SJCRH30 (cell line): Measurements from ENCODE around the gene NGEF. TPM values are rescaled to one million over a fixed set of nuclear protein-coding genes. Genes with fewer than 3 reads are reported as not detected.

ENCODE experiments used
- DNase-seq, 2 experiments: peaks; one replicate each; pipeline ENCODE4 v3.0.0-alpha.2; 2015 to 2020
- H3K27ac ChIP-seq: fragments of 250-450 bp; sonication (Bioruptor Pico); 2 replicates; pipeline ENCODE4 v1.5.1; 2020; ENCODE audit warnings: mild to moderate bottlenecking, moderate library complexity
- H3K27me3 ChIP-seq: fragments of 250-450 bp; sonication (Bioruptor Pico); 2 replicates; pipeline ENCODE4 v1.5.1; 2020; ENCODE audit warnings: mild to moderate bottlenecking, moderate library complexity
- H3K36me3 ChIP-seq: fragments of 250-450 bp; sonication (Bioruptor Pico); 2 replicates; pipeline ENCODE4 v1.5.1; 2020; ENCODE audit warnings: mild to moderate bottlenecking, moderate library complexity
- H3K4me1 ChIP-seq: fragments of 250-450 bp; sonication (Bioruptor Pico); 2 replicates; pipeline ENCODE4 v1.5.1; 2020; ENCODE audit warnings: mild to moderate bottlenecking, moderate library complexity
- H3K4me3 ChIP-seq: fragments of 250-450 bp; sonication (Bioruptor Pico); 2 replicates; pipeline ENCODE4 v1.5.1; 2020; ENCODE audit warnings: mild to moderate bottlenecking, moderate library complexity
- H3K9me3 ChIP-seq: fragments of 250-450 bp; sonication (Bioruptor Pico); replicated peaks from 2 replicates; pipeline ENCODE4 v1.5.1; 2020; ENCODE audit warnings: mild to moderate bottlenecking, moderate library complexity
- total RNA-seq: library from RNA; depleted of rRNA; stranded (reverse); fragments of >200 nt; shearing (Covaris generic); gene quantifications from 2 replicates; pipeline ENCODE4 v1.2.3, GENCODE V29; 2014

The NGEF gene
- total RNA-seq, 1 experiment from 2014 or later: not detected

DNA sequence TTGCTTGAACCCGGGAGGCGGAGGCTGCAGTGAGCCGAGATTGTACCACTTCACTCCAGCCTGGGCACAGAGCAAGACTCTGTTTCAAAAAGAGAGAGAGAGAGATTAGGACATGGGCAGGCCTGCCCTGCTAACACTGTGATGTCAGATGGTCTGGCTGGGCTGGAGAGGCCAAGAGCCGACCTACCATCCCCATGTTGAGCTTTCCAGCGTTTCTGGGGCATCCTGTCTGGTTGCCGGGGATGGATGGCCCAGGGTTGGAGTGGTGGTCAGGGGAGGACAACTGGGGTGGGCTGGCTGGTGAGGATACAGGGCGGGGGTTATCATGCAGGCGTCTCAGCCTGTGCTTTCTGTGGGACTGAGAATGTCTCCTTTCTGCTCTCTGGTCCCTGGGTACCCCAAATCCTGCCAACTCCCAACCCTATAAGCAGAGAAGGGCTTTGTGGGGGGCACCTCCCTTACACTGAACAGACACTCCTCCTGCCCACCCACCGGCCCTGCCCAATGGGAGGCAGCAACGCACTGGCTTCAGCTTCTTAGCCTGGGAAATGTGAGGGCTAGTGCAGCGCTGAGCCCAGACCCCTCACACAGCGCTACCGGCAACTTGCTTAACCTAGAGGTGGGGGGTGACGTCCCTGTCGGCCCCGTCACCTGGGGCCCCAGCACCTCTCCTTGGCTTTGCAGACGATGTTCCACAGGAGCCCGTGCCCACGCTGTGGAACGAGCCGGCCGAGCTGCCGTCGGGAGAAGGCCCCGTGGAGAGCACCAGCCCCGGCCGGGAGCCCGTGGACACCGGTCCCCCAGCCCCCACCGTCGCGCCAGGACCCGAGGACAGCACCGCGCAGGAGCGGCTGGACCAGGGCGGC lies 137.6 kb downstream of the NGEF start:
- no peak for DNase-seq
- H3K4me1 ChIP-seq: peaks cover 2% of the 10 kb centered on the region; the same call in 1 of the 2 replicates
- no peak overlapping the region for H3K27ac ChIP-seq
- no peak overlapping the region for H3K4me3 ChIP-seq
- no peaks in the 10 kb centered on the region for H3K9me3 ChIP-seq
- no peaks in the 10 kb centered on the region for H3K36me3 ChIP-seq
- H3K27me3 ChIP-seq: no peaks in the 10 kb centered on the region

GRCh38 chr2:232874677-232875223 lies 138.3 kb downstream of the NGEF start:
- no peak overlapping the region for H3K4me3 ChIP-seq
- peaks cover 2% of the 10 kb centered on the region; the same call in 1 of the 2 replicates for H3K4me1 ChIP-seq
- no peak for DNase-seq
- no peaks in the 10 kb centered on the region for H3K27me3 ChIP-seq
- H3K27ac ChIP-seq: no peak overlapping the region
- H3K36me3 ChIP-seq: no peaks in the 10 kb centered on the region
- no peaks in the 10 kb centered on the region for H3K9me3 ChIP-seq

- Histone ChIP-seq H3K27ac (no peak overlapping the region), H3K9me3 (no peaks in the 10 kb centered on the region), H3K4me1 (peaks cover 2% of the 10 kb centered on the region; the same call in 1 of the 2 replicates), H3K4me3 (no peak overlapping the region), H3K27me3 (no peaks in the 10 kb centered on the region), H3K36me3 (no peaks in the 10 kb centered on the region)
- DNase-seq: no peak
These were observed 139.0 kb downstream of the NGEF start for GRCh38 chr2:232873909-232874641.

DNA sequence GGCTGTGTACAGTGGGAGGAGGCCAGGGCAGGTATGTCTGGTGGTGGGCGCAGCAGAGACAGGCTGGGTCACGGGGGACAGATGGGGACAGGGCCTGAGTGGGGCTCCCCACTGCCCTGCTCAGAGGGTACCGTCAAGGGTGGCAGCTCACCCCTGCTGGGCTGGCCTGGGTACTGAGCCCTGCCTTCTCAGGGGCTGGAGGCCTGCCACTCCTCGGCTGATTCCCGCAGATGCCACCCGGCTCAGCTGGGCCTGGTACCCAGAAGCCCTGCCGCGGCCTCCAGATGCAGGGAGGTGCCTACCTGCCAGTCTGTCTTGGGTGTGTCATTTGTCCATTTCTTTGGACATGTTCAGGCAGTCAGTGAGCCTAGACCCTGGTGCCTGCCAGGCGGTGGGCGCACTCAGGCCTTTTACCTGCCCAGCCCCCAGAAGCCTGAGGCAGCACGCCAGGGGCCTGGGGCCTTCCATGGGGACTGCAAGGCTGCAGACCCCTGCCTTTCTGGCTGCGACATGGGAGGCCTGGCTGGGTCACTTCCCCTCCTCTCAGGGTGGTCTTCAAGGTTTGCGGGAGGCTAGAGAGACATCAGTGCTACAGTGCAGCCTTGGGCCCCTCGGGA lies 139.7 kb downstream of the NGEF start:
- Histone ChIP-seq H3K36me3 (no peaks in the 10 kb centered on the region), H3K4me3 (no peak overlapping the region), H3K4me1 (peaks cover 2% of the 10 kb centered on the region; the same call in 1 of the 2 replicates), H3K9me3 (no peaks in the 10 kb centered on the region), H3K27ac (no peak overlapping the region), H3K27me3 (no peaks in the 10 kb centered on the region)
- DNase-seq: no peak

GRCh38 chr2:232872826-232873225 lies 140.2 kb downstream of the NGEF start:
- peaks cover 2% of the 10 kb centered on the region; the same call in 1 of the 2 replicates for H3K4me1 ChIP-seq
- H3K36me3 ChIP-seq: no peaks in the 10 kb centered on the region
- no peaks in the 10 kb centered on the region for H3K9me3 ChIP-seq
- DNase-seq: no peak
- H3K27me3 ChIP-seq: no peaks in the 10 kb centered on the region
- no peak overlapping the region for H3K27ac ChIP-seq
- H3K4me3 ChIP-seq: no peak overlapping the region

DNA sequence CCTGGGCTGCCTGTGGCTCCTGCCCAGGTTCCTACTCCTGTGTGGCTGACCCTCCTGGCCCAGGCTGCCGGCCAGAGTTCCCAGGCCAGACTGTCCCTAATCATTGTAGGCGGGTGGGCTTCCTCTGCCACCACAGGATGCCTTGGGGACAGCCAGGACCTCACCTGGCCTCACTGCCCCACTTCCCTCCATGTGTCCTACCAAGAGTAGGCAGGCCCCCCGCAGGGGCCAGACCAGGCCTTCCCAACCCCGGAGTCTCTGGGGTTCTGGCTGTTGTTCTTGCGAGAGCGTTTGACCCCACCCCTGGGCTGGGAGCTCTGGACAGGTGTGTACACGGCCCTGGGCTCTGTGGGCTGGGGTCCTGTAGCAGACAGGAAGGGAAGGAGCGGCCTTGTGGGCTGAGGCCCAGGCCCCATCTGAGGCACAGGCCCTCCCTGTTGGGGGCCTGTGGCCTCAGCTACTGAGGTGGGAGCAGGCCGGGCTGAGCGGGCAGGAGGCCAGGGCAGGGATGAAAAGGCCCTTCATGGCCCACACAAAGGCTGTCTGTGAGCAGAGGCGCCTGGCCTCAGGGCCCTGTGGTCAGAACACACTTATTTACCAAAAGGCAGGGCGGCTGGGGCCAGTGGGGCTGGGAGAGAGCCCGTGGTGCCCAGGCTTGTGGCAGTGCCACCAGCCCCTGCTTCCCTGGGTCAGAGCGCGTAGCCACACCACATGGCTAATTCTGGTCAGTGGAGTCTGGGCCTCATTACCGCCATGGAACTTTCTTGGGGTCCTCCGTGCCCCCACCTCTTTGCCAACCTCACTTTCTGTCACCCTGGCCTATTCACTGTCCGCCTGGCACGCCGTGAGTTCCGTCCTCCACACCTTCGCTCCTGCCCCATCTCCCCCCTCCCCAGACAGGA lies 141.0 kb downstream of the NGEF start:
- Histone ChIP-seq H3K36me3 (no peaks in the 10 kb centered on the region), H3K27me3 (no peaks in the 10 kb centered on the region), H3K4me3 (no peak overlapping the region), H3K4me1 (peaks cover 2% of the 10 kb centered on the region; the same call in 1 of the 2 replicates), H3K27ac (0 out of 2 replicates have a peak overlapping the region, but pooled peaks have one; percentile 0), H3K9me3 (no peaks in the 10 kb centered on the region)
- DNase-seq: peak; percentile 50 to 65

GRCh38 chr2:232871418-232871834 lies 141.6 kb downstream of the NGEF start:
- no peaks in the 10 kb centered on the region for H3K36me3 ChIP-seq
- H3K27ac ChIP-seq: 0 out of 2 replicates have a peak overlapping the region, but pooled peaks have one; percentile 0
- DNase-seq: no peak
- peaks cover 2% of the 10 kb centered on the region; the same call in 1 of the 2 replicates for H3K4me1 ChIP-seq
- H3K9me3 ChIP-seq: no peaks in the 10 kb centered on the region
- no peaks in the 10 kb centered on the region for H3K27me3 ChIP-seq
- no peak overlapping the region for H3K4me3 ChIP-seq

GRCh38 chr2:232870766-232871371 lies 142.2 kb downstream of the NGEF start:
- Histone ChIP-seq H3K4me3 (no peak overlapping the region), H3K9me3 (no peaks in the 10 kb centered on the region), H3K27me3 (no peaks in the 10 kb centered on the region), H3K27ac (no peak overlapping the region), H3K36me3 (no peaks in the 10 kb centered on the region), H3K4me1 (peaks cover 2% of the 10 kb centered on the region; the same call in 1 of the 2 replicates)
- DNase-seq: no peak

GRCh38 chr2:232870018-232870765 lies 142.9 kb downstream of the NGEF start, which contains the start of gene SNORC:
Gene SNORC, plus strand, starts transcription at chr2:232870264. Its CDS starts 78 bp downstream, at chr2:232870342.
- H3K27ac ChIP-seq: no peak within 1 kb of the TSS
- H3K36me3 ChIP-seq: no peaks in the 10 kb centered on the region
- no peaks in the 10 kb centered on the region for H3K9me3 ChIP-seq
- H3K4me3 ChIP-seq: no peak within 1 kb of the TSS
- H3K27me3 ChIP-seq: no peaks in the 10 kb centered on the region
- DNase-seq: no peak
- H3K4me1 ChIP-seq: peaks cover 2% of the 10 kb centered on the region; the same call in 1 of the 2 replicates

DNA sequence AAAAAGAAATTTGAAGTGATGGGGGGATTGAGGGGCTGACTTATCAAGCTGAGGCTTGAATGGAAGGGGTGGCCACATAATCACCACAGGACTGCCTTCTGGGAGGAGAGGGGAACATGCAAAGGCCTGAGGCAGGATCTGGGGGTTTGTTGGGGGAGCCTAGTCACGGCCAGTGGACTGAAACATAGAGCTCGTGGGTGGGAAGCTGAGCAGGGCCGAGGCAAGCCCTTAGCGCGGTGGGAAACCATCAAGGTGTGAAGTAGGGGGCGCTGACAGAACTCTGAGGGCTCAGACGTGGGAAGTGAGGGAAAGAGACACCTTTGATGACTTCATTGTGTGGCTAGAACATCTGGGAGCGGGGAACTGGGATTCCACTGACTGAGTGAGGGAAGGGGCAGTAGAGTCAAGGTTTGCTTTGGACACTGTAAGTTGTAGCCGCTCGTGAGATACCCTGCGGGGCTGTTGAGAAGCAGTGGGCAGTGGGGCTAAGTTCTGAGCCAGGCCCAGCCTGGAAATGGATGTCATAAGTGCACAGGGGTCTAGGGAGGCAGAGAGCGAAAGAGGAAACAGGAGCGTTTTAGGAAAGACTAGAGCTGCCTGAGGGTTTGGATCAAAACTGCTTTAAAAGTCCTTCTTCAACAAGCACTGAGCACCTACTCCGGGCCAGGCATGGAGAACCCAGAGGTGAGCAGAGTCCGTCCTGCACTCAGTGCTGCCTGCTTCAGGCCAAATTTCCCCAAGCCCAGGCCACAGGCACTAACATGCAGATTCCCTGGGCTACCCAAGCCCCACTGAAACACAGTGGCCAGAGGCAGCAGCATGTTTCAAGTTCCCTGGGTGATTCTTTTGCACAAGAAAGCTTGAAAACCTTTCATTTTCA lies 143.7 kb downstream of the NGEF start:
- Histone ChIP-seq H3K27ac (no peak overlapping the region), H3K9me3 (no peaks in the 10 kb centered on the region), H3K4me1 (peaks cover 2% of the 10 kb centered on the region; the same call in 1 of the 2 replicates), H3K4me3 (no peak overlapping the region), H3K36me3 (no peaks in the 10 kb centered on the region), H3K27me3 (no peaks in the 10 kb centered on the region)
- DNase-seq: no peak

DNA sequence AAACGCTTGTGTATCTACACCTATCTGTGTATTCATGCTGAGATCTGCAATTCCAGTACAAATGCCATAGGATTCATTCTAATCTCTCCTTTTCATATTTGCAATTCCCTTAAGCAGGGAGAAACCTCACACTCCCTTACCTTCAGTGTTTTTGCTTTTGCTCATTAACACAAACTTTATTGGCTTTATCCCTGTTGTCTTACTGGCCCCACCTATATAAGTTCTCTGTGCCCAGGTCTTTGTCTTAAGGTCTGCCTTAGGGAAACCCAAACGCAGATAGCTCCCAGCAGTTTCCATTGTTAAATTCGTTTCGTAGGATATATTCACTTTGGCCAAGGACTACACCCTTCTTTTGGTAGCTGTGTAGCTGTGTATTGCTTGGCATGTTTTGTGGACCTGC lies 147.0 kb downstream of the NGEF start:
- H3K27ac ChIP-seq: no peak overlapping the region
- no peak for DNase-seq
- no peaks in the 10 kb centered on the region for H3K36me3 ChIP-seq
- no peaks in the 10 kb centered on the region for H3K27me3 ChIP-seq
- no peak overlapping the region for H3K4me3 ChIP-seq
- H3K9me3 ChIP-seq: no peaks in the 10 kb centered on the region
- H3K4me1 ChIP-seq: no peaks in the 10 kb centered on the region

DNA sequence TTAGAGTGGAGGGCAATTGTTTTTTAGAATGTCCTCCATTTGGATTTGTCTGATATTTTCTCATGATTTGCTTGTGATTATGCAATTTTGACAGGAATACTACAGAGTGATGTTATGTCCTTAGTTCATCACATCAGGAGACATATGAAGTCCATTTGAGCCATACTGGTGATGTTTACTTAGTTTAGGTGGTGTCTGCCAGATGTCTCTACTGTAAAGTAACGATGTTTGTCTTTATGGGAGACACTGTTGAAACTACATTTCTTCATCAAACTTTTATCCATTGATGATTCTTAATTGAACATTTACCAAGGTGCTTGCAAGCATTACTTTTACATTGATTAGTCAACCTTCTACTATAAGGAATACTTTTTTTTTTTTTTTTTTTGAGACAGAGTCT lies 147.9 kb downstream of the NGEF start:
- Histone ChIP-seq H3K4me1 (no peaks in the 10 kb centered on the region), H3K4me3 (no peak overlapping the region), H3K9me3 (no peaks in the 10 kb centered on the region), H3K27me3 (no peaks in the 10 kb centered on the region), H3K27ac (no peak overlapping the region), H3K36me3 (0 out of 2 replicates have a peak, but pooled peaks cover 2% of the 10 kb centered on the region)
- DNase-seq: no peak
